ENCODE data around the gene TMEM87B.
A peak's percentile ranks its signal among the peaks of the same experiment; 100 is the strongest.

Gene TMEM87B

GRCh38 chr2:112084689-112085374 is 29.8 kb downstream of the TMEM87B start:
- no peak overlapping the region for H3K4me3 ChIP-seq (ENCODE audit: low read depth, low read length)
- no peak for DNase-seq (ENCODE audit: low read depth)
- TF ChIP-seq CTCF (conservative IDR thresholded peaks at IDR 0.05; ENCODE audit: low read depth, low read length): no peak

- TF ChIP-seq CTCF (conservative IDR thresholded peaks at IDR 0.05; ENCODE audit: low read depth, low read length): no peak
Observed at GRCh38 chr2:112085375-112085730, 30.3 kb downstream of the TMEM87B start.

DNA sequence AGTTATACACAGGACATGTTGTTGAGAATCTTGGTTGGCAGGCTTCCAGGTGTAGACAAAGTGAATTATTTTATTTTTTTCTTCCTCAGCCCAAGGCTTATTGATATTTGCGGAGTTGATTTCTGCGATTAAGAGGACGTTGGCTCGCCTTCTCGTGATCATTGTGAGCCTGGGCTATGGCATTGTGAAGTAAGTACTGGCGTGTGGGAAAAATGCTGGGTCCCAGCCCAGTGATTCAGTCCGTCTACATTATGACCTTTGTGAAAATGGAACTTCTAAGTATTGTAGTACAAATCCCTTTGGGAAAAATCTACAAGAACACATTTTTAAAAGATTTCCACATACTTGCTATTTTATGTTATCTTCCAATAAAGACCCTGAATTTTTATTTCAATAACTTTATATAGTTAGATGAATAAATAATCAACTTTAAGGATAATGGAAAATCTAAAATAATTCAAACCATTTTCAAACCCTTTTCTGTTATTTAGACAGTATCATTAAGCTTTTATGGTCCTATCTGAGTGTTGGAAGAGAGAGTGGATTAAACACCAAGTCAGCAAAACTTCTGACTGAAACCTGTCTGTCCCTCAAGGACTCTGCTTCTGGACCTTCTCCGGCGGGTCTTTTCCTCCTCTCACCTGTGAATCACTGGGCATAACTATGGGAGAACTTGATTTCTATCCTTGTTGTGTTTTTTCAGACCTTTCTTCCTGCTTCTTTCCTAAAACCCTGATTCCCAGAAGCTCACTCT is 31.0 kb downstream of the TMEM87B start:
- no peak for TF ChIP-seq CTCF (conservative IDR thresholded peaks at IDR 0.05; ENCODE audit: low read depth, low read length)
- H3K4me3 ChIP-seq (ENCODE audit: low read depth, low read length): no peak overlapping the region
- no peak for DNase-seq (ENCODE audit: low read depth)

More at GRCh38 chr2:112085375-112085730, 30.3 kb downstream of the TMEM87B start:
- H3K4me3 ChIP-seq (ENCODE audit: low read depth, low read length): no peak overlapping the region
- DNase-seq (ENCODE audit: low read depth): no peak

DNA sequence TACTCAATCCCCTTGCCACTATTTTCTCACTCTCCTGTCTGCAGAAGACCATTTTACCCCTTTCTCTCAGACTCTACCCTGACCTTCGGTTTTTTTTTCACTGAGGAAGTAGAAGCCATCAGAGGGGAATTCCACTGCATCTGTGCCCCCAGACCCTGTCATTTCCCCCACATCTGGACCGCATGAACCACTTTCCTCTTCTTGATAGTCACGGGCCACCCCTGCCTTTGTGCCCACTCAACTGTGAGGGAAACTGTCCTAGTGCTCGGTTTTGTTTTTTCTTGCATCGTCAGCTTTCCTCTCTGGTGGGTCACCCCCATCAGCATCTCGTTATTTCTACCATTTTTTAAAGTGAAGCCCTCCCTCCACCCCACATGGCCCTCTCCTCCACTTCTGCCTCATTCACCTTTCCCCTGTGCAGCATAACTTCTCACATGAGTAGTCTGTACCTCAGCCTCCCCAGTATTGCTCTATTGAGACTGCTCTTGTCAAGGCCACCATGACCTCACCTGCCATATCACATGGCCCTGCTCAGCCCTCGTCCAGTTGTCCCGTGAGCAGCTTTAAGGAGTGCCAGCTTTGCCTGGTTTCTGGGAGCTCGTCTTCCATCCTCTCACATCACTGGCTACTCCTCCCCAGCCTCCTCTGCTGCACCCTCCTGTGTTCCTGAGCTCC is 32.4 kb downstream of the TMEM87B start:
- TF ChIP-seq CTCF (conservative IDR thresholded peaks at IDR 0.05; ENCODE audit: low read depth, low read length): no peak
- no peak overlapping the region for H3K4me3 ChIP-seq (ENCODE audit: low read depth, low read length)
- DNase-seq (ENCODE audit: low read depth): no peak

- DNase-seq (ENCODE audit: low read depth): no peak
- no peak for TF ChIP-seq CTCF (conservative IDR thresholded peaks at IDR 0.05; ENCODE audit: low read depth, low read length)
- H3K4me3 ChIP-seq (ENCODE audit: low read depth, low read length): no peak overlapping the region
Observed at GRCh38 chr2:112089375-112089774, 34.3 kb downstream of the TMEM87B start.

DNA sequence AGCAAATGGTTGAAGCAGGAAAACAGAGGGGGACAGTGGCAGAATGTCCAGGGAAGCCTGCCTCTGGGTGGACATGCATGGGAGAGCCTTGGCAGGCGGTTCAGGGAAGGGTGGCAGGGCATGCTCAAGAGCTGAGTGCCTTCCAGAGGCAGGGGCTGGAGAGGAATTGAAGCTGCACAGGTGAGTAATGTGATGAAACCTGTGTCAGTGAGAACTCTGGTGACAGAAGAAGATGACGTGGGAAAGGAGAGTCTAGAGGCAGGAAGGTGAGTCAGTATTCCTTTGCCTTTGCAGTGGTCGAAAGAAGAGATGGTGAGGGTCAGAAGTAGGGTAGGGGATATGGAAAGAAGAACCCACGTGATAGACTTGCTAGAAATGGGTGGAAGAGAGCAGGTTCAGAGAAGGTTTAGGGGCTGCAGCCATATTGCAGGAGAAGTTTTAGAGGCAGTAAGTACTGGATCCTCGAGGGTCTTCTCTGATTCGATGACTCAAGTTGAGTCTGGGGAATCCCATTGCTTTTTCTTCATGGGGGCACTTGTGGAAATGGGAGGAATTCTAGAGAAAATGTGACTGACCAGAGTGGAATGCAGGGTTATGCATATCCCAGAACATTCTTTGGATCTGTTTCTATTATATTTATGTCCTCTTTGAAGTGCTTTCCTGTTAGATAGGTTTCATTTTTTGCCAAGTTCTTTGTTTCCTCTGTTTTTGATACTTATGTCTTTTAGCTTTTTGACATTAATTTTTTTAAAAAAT is 37.4 kb downstream of the TMEM87B start:
- TF ChIP-seq CTCF (conservative IDR thresholded peaks at IDR 0.05; ENCODE audit: low read depth, low read length): no peak
- no peak overlapping the region for H3K4me3 ChIP-seq (ENCODE audit: low read depth, low read length)
- DNase-seq (ENCODE audit: low read depth): peak; percentile 77

All from choroid plexus epithelial cell (primary cell).